SKM-1 treated with dmso at 0.1 percent for 144 hours (cell line): Measurements from ENCODE around the gene ANKRD55.

Source experiments
- DNase-seq: peaks from one replicate; lab custom pipeline; 2025; ENCODE audit not compliant: unreplicated experiment; lab: John Stamatoyannopoulos, UW

Gene ANKRD55

DNA sequence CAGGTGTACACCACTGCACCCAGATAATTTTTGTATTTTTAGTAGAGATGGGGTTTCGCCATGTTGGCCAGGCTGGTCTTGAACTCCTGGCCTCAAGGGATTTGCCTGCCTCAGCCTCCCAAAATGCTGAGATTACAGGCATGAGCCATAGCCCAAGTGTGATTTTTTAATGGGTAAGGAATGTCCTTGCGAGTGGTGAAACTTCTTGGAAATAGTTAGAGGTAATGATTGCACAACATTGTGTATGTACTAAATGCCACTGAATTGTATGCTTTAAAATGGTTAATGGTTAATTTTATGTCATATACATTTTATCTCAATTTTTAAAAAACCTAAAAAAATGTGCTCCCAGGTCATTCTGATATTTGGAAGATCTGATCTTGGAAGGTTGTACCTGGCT is 178.5 kb downstream of the ANKRD55 start:
- DNase-seq: no peak

GRCh38 chr5:56053363-56053762 is 179.8 kb downstream of the ANKRD55 start:
- DNase-seq: no peak

DNA sequence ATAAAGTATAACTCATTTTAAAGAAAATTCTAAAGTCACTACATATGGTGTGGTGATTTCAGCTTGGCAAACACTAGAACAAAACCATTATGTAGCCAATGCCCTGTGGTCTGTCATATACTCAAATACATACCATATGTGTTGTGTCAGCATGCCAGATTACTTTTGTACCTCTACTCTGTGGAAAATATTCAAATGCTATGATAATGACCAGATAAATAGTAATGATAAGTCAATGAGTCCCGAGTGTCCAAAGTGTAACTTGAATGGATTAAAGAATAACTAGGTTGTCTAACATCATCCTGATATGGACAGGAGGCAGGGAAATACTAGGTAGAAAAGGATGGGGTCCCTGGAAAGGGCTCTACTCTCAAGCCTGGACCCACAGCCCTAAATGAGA is 180.4 kb downstream of the ANKRD55 start:
- DNase-seq: no peak

GRCh38 chr5:56050551-56051255 is 182.4 kb downstream of the ANKRD55 start:
- DNase-seq: no peak
